ENCODE results near the gene C5orf34.

DNA sequence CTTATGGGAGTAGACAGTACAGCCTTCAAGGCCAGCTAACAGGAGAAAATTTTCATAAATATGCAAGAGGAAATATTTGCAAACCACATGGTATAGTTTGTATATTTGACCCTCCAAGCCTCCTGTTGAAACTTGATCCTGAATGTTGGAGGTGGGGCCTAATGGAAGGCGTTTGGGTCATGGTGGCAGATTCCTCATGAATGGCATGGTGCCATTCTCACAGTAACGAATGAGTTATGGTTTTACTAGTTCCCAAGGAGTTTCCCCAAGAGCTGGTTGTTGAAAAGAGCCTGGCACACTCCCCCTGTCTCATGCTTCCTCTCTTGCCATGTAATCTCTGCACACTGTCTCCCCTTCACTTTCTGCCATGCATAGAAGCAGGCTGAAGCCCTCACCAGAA lies 45.2 kb upstream of the C5orf34 start:
- no peak for TF ChIP-seq EZH2 (IDR thresholded peaks at IDR 0.05; ENCODE audit: borderline replicate concordance, low read length)
- TF ChIP-seq, protein P1, sequence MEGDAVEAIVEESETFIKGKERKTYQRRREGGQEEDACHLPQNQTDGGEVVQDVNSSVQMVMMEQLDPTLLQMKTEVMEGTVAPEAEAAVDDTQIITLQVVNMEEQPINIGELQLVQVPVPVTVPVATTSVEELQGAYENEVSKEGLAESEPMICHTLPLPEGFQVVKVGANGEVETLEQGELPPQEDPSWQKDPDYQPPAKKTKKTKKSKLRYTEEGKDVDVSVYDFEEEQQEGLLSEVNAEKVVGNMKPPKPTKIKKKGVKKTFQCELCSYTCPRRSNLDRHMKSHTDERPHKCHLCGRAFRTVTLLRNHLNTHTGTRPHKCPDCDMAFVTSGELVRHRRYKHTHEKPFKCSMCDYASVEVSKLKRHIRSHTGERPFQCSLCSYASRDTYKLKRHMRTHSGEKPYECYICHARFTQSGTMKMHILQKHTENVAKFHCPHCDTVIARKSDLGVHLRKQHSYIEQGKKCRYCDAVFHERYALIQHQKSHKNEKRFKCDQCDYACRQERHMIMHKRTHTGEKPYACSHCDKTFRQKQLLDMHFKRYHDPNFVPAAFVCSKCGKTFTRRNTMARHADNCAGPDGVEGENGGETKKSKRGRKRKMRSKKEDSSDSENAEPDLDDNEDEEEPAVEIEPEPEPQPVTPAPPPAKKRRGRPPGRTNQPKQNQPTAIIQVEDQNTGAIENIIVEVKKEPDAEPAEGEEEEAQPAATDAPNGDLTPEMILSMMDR (conservative IDR thresholded peaks at IDR 0.05 in 1 of 2, IDR thresholded peaks at IDR 0.05 in 1 of 2; ENCODE audit: extremely low read depth in 1 of 2, insufficient read depth in 1 of 2, low read depth in 1 of 2, low read length in 2 of 2), result no peak

Measured in mammary epithelial cell (primary cell).